Activated CD8-positive, alpha-beta memory T cell treated with anti-CD3 and anti-CD28 coated beads for 1 hour (primary cell): ENCODE measurements around the gene ARHGAP26.
"Not testable (repeated sequence)": the region's sequence is repeated elsewhere in the genome, so short reads cannot be mapped to it uniquely, and the experiment has no call there.

Experiments
- DNase-seq, 2 donors: peaks; one replicate each; pipeline ENCODE4 v3.0.0-alpha.2; 2020; ENCODE audit warnings: low read depth in 1 of 2; ENCODE audit errors: extremely low read depth in 1 of 2

ARHGAP26 gene

GRCh38 chr5:143076377-143076776 is 306.2 kb downstream of the ARHGAP26 start:
- DNase-seq = no peak

GRCh38 chr5:143077453-143078103 is 307.4 kb downstream of the ARHGAP26 start:
- DNase-seq = no peak

GRCh38 chr5:143078313-143078712 is 308.1 kb downstream of the ARHGAP26 start:
- no peak for DNase-seq

GRCh38 chr5:143078971-143079370 is 308.8 kb downstream of the ARHGAP26 start:
- no peak for DNase-seq

GRCh38 chr5:143080407-143080806 is 310.2 kb downstream of the ARHGAP26 start:
- no peak for DNase-seq

GRCh38 chr5:143080982-143081381 is 310.8 kb downstream of the ARHGAP26 start:
- no peak for DNase-seq

- no peak for DNase-seq
Observed at GRCh38 chr5:143083006-143083405, 312.8 kb downstream of the ARHGAP26 start.

GRCh38 chr5:143084407-143084806 is 314.2 kb downstream of the ARHGAP26 start:
- no peak for DNase-seq

- DNase-seq = no peak
Observed at GRCh38 chr5:143085319-143085917, 315.2 kb downstream of the ARHGAP26 start.

- no peak for DNase-seq
Observed at GRCh38 chr5:143086546-143086907, 316.4 kb downstream of the ARHGAP26 start.

GRCh38 chr5:143086908-143087637 is 316.9 kb downstream of the ARHGAP26 start:
- DNase-seq = no peak

GRCh38 chr5:143088702-143089101 is 318.5 kb downstream of the ARHGAP26 start:
- DNase-seq = not testable (repeated sequence)

- not testable (repeated sequence) for DNase-seq
Observed at GRCh38 chr5:143090044-143090443, 319.9 kb downstream of the ARHGAP26 start.

GRCh38 chr5:143092711-143093451 is 322.7 kb downstream of the ARHGAP26 start:
- DNase-seq = not testable (repeated sequence)

- DNase-seq = no peak
Observed at GRCh38 chr5:143093452-143094086, 323.4 kb downstream of the ARHGAP26 start.

GRCh38 chr5:143094087-143094521 is 323.9 kb downstream of the ARHGAP26 start:
- no peak for DNase-seq

GRCh38 chr5:143094608-143095007 is 324.4 kb downstream of the ARHGAP26 start:
- DNase-seq = not testable (repeated sequence)

- DNase-seq = no peak
Observed at GRCh38 chr5:143101121-143101520, 330.9 kb downstream of the ARHGAP26 start.

GRCh38 chr5:143101725-143102386 is 331.7 kb downstream of the ARHGAP26 start:
- DNase-seq = no peak

- DNase-seq = no peak
Observed at GRCh38 chr5:143102411-143102810, 332.2 kb downstream of the ARHGAP26 start.
